ENCODE measurements around the gene EML5.

DNA sequence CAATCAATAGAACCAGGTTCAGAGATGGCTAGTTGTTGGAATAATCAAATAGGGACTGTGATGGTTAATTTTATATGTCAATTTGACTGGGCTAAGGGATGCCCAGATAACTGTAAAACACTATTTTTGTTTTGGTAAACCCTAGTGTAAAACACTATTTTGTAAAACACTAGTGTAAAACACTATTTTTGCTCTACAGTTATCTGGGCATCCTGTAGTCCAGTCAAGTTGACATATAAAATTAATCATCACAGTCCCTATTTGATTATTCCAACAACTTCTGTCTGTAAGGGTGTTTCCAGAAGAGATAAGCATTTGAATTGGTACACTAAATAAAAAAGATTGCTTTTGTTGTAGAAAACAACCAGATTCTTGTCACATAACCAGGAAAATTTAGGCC lies 15.6 kb upstream of the EML5 start:
- TF ChIP-seq, protein P1, sequence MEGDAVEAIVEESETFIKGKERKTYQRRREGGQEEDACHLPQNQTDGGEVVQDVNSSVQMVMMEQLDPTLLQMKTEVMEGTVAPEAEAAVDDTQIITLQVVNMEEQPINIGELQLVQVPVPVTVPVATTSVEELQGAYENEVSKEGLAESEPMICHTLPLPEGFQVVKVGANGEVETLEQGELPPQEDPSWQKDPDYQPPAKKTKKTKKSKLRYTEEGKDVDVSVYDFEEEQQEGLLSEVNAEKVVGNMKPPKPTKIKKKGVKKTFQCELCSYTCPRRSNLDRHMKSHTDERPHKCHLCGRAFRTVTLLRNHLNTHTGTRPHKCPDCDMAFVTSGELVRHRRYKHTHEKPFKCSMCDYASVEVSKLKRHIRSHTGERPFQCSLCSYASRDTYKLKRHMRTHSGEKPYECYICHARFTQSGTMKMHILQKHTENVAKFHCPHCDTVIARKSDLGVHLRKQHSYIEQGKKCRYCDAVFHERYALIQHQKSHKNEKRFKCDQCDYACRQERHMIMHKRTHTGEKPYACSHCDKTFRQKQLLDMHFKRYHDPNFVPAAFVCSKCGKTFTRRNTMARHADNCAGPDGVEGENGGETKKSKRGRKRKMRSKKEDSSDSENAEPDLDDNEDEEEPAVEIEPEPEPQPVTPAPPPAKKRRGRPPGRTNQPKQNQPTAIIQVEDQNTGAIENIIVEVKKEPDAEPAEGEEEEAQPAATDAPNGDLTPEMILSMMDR (IDR thresholded peaks at IDR 0.05): no peak
- no peak for TF ChIP-seq EP300 (IDR thresholded peaks at IDR 0.05)
- no peak for TF ChIP-seq POLR2A (IDR thresholded peaks at IDR 0.05; ENCODE audit: low read depth)
- no peak for TF ChIP-seq POLR2AphosphoS5 (IDR thresholded peaks at IDR 0.05)
